A673 (cell line): ENCODE measurements around the gene CARMIL3.
"Not testable (repeated sequence)": the region's sequence is repeated elsewhere in the genome, so short reads cannot be mapped to it uniquely, and the experiment has no call there.

Experiments
- CTCF ChIP-seq: fragments of 300-800, 200-600 bp; sonication (generic); conservative IDR thresholded peaks from 2 replicates; pipeline ENCODE4 v1.5.1; 2017; ENCODE audit warnings: low read depth, mild to moderate bottlenecking, antibody characterized with exemption, low read length, moderate library complexity, mixed read lengths
- EZH2 ChIP-seq: fragments of 200-600 bp; sonication (generic); IDR thresholded peaks from 2 replicates; pipeline ENCODE4 v1.6.1; 2017; ENCODE audit warnings: borderline replicate concordance, low read depth, mild to moderate bottlenecking, mixed read lengths, antibody characterized with exemption, low read length; ENCODE audit not compliant: poor library complexity, severe bottlenecking

GRCh38 chr14:24006817-24007652 lies 44.8 kb upstream of the CARMIL3 start:
- TF ChIP-seq CTCF, EZH2: not testable (repeated sequence)
